ENCODE data around the gene SPATA31E1.

SPATA31E1 gene

GRCh38 chr9:87871425-87872078, 11.1 kb upstream of the SPATA31E1 start:
- Mint-ChIP-seq H3K9me3 (peaks cover 5% of the 10 kb centered on the region), H3K27ac (no peak overlapping the region), H3K36me3 (ENCODE audit: low read depth) (no peaks in the 10 kb centered on the region), H3K4me3 (no peak overlapping the region), H3K27me3 (ENCODE audit: low read depth) (no peaks in the 10 kb centered on the region), H3K4me1 (ENCODE audit: low read depth) (no peaks in the 10 kb centered on the region)

GRCh38 chr9:87872079-87872624, 10.5 kb upstream of the SPATA31E1 start:
- no peaks in the 10 kb centered on the region for H3K36me3 Mint-ChIP-seq (ENCODE audit: low read depth)
- H3K27me3 Mint-ChIP-seq (ENCODE audit: low read depth): no peaks in the 10 kb centered on the region
- H3K4me1 Mint-ChIP-seq (ENCODE audit: low read depth): no peaks in the 10 kb centered on the region
- H3K27ac Mint-ChIP-seq: no peak overlapping the region
- H3K4me3 Mint-ChIP-seq: no peak overlapping the region
- H3K9me3 Mint-ChIP-seq: peaks cover 5% of the 10 kb centered on the region

- peaks cover 2% of the 10 kb centered on the region for H3K4me1 Mint-ChIP-seq (ENCODE audit: low read depth)
- peaks cover 5% of the 10 kb centered on the region for H3K9me3 Mint-ChIP-seq
- no peak overlapping the region for H3K27ac Mint-ChIP-seq
- no peak overlapping the region for H3K4me3 Mint-ChIP-seq
- H3K27me3 Mint-ChIP-seq (ENCODE audit: low read depth): no peaks in the 10 kb centered on the region
- H3K36me3 Mint-ChIP-seq (ENCODE audit: low read depth): no peaks in the 10 kb centered on the region
Observed at GRCh38 chr9:87873607-87874303, 8.9 kb upstream of the SPATA31E1 start.

GRCh38 chr9:87874304-87874623, 8.4 kb upstream of the SPATA31E1 start:
- no peaks in the 10 kb centered on the region for H3K36me3 Mint-ChIP-seq (ENCODE audit: low read depth)
- H3K27me3 Mint-ChIP-seq (ENCODE audit: low read depth): no peaks in the 10 kb centered on the region
- no peak overlapping the region for H3K4me3 Mint-ChIP-seq
- H3K9me3 Mint-ChIP-seq: peaks cover 5% of the 10 kb centered on the region
- H3K27ac Mint-ChIP-seq: no peak overlapping the region
- H3K4me1 Mint-ChIP-seq (ENCODE audit: low read depth): peaks cover 3% of the 10 kb centered on the region

- H3K36me3 Mint-ChIP-seq (ENCODE audit: low read depth): no peaks in the 10 kb centered on the region
- peaks cover 3% of the 10 kb centered on the region for H3K4me1 Mint-ChIP-seq (ENCODE audit: low read depth)
- no peak overlapping the region for H3K4me3 Mint-ChIP-seq
- H3K9me3 Mint-ChIP-seq: no peaks in the 10 kb centered on the region
- no peaks in the 10 kb centered on the region for H3K27me3 Mint-ChIP-seq (ENCODE audit: low read depth)
- no peak overlapping the region for H3K27ac Mint-ChIP-seq
Observed at GRCh38 chr9:87875060-87875459, 7.6 kb upstream of the SPATA31E1 start.

GRCh38 chr9:87875831-87876545, 6.7 kb upstream of the SPATA31E1 start:
- Mint-ChIP-seq H3K4me1 (ENCODE audit: low read depth) (peaks cover 3% of the 10 kb centered on the region), H3K36me3 (ENCODE audit: low read depth) (no peaks in the 10 kb centered on the region), H3K27me3 (ENCODE audit: low read depth) (no peaks in the 10 kb centered on the region), H3K9me3 (no peaks in the 10 kb centered on the region), H3K4me3 (no peak overlapping the region), H3K27ac (no peak overlapping the region)

GRCh38 chr9:87876708-87877107, 6.0 kb upstream of the SPATA31E1 start:
- Mint-ChIP-seq H3K36me3 (ENCODE audit: low read depth) (no peaks in the 10 kb centered on the region), H3K9me3 (no peaks in the 10 kb centered on the region), H3K4me3 (no peak overlapping the region), H3K27ac (no peak overlapping the region), H3K4me1 (ENCODE audit: low read depth) (peaks cover 3% of the 10 kb centered on the region), H3K27me3 (ENCODE audit: low read depth) (no peaks in the 10 kb centered on the region)

GRCh38 chr9:87878989-87879511, 3.6 kb upstream of the SPATA31E1 start:
- Mint-ChIP-seq H3K4me1 (ENCODE audit: low read depth) (peaks cover 3% of the 10 kb centered on the region), H3K27me3 (ENCODE audit: low read depth) (no peaks in the 10 kb centered on the region), H3K27ac (no peak overlapping the region), H3K4me3 (no peak overlapping the region), H3K9me3 (no peaks in the 10 kb centered on the region), H3K36me3 (ENCODE audit: low read depth) (no peaks in the 10 kb centered on the region)

GRCh38 chr9:87880116-87880515, 2.6 kb upstream of the SPATA31E1 start:
- Mint-ChIP-seq H3K27ac (no peak overlapping the region), H3K9me3 (no peaks in the 10 kb centered on the region), H3K4me3 (no peak overlapping the region), H3K27me3 (ENCODE audit: low read depth) (no peaks in the 10 kb centered on the region), H3K36me3 (ENCODE audit: low read depth) (no peaks in the 10 kb centered on the region), H3K4me1 (ENCODE audit: low read depth) (peaks cover 3% of the 10 kb centered on the region)

GRCh38 chr9:87880683-87881082, 2.0 kb upstream of the SPATA31E1 start:
- no peaks in the 10 kb centered on the region for H3K9me3 Mint-ChIP-seq
- no peaks in the 10 kb centered on the region for H3K36me3 Mint-ChIP-seq (ENCODE audit: low read depth)
- H3K27ac Mint-ChIP-seq: no peak overlapping the region
- H3K4me3 Mint-ChIP-seq: no peak overlapping the region
- H3K27me3 Mint-ChIP-seq (ENCODE audit: low read depth): no peaks in the 10 kb centered on the region
- H3K4me1 Mint-ChIP-seq (ENCODE audit: low read depth): peaks cover 3% of the 10 kb centered on the region

GRCh38 chr9:87883274-87883673, 597 bp downstream of the SPATA31E1 start:
- no peaks in the 10 kb centered on the region for H3K36me3 Mint-ChIP-seq (ENCODE audit: low read depth)
- no peaks in the 10 kb centered on the region for H3K9me3 Mint-ChIP-seq
- H3K4me3 Mint-ChIP-seq: no peak overlapping the region
- no peaks in the 10 kb centered on the region for H3K27me3 Mint-ChIP-seq (ENCODE audit: low read depth)
- peaks cover 3% of the 10 kb centered on the region for H3K4me1 Mint-ChIP-seq (ENCODE audit: low read depth)
- H3K27ac Mint-ChIP-seq: no peak overlapping the region

- no peaks in the 10 kb centered on the region for H3K9me3 Mint-ChIP-seq
- H3K36me3 Mint-ChIP-seq (ENCODE audit: low read depth): no peaks in the 10 kb centered on the region
- H3K4me1 Mint-ChIP-seq (ENCODE audit: low read depth): no peaks in the 10 kb centered on the region
- H3K27me3 Mint-ChIP-seq (ENCODE audit: low read depth): no peaks in the 10 kb centered on the region
- no peak overlapping the region for H3K27ac Mint-ChIP-seq
- H3K4me3 Mint-ChIP-seq: no peak overlapping the region
Observed at GRCh38 chr9:87883990-87884389, 1.3 kb downstream of the SPATA31E1 start.

GRCh38 chr9:87884578-87885459, 2.1 kb downstream of the SPATA31E1 start:
- Mint-ChIP-seq H3K36me3 (ENCODE audit: low read depth) (no peaks in the 10 kb centered on the region), H3K9me3 (no peaks in the 10 kb centered on the region), H3K4me3 (no peak overlapping the region), H3K27ac (no peak overlapping the region), H3K4me1 (ENCODE audit: low read depth) (no peaks in the 10 kb centered on the region), H3K27me3 (ENCODE audit: low read depth) (no peaks in the 10 kb centered on the region)

Data from T-helper 1 cell treated with Interleukin-12 subunit alpha and Interleukin-12 subunit beta and Interleukin-4 antibody, amounts not matched to agents 30 μg/mL and 1 μg/mL, for 36 hours (primary cell).